HL-60 (cell line): ENCODE data around the gene NKIRAS2.

Experiments used
- DNase-seq, 2 experiments: peaks; one replicate each; pipeline ENCODE4 v3.0.0-alpha.2; 2010 to 2020; ENCODE audit warnings: low read depth in 1 of 2, low spot score in 1 of 2
- H3K27ac ChIP-seq: fragments of 250-450 bp; sonication (Bioruptor Pico); replicated peaks from 2 replicates; pipeline ENCODE4 v1.5.1; 2020; ENCODE audit warnings: mild to moderate bottlenecking, moderate library complexity
- H3K27me3 ChIP-seq: fragments of 250-450 bp; sonication (Bioruptor Pico); 2 replicates; pipeline ENCODE4 v1.5.1; 2021; ENCODE audit warnings: mild to moderate bottlenecking, moderate library complexity; ENCODE audit not compliant: insufficient read depth, poor library complexity, severe bottlenecking
- H3K4me3 ChIP-seq: replicated peaks from 2 replicates; pipeline ENCODE4 v1.5.1; 2011; ENCODE audit warnings: mild to moderate bottlenecking, control low read depth, low read length; ENCODE audit not compliant: insufficient read depth
- CTCF ChIP-seq: IDR thresholded peaks from one replicate; pipeline ENCODE4 v1.5.1; 2011; ENCODE audit warnings: low read length, control low read depth, inconsistent platforms; ENCODE audit not compliant: insufficient read depth
- GABPA ChIP-seq: IDR thresholded peaks from 2 replicates; pipeline ENCODE4 v1.6.1; 2012; ENCODE audit warnings: low read depth
- POLR2AphosphoS5 ChIP-seq: IDR thresholded peaks from 2 replicates; pipeline ENCODE4 v1.6.1; 2012; ENCODE audit warnings: low read depth
- REST ChIP-seq: IDR thresholded peaks from 2 replicates; pipeline ENCODE4 v1.6.1; 2012; ENCODE audit warnings: low read depth; ENCODE audit not compliant: insufficient replicate concordance
- SPI1 ChIP-seq: IDR thresholded peaks from 2 replicates; pipeline ENCODE4 v1.6.1; 2012; ENCODE audit warnings: low read depth, mild to moderate bottlenecking, borderline replicate concordance

Gene NKIRAS2

GRCh38 chr17:42039794-42040763 is 20.2 kb downstream of the NKIRAS2 start:
- no peak overlapping the region for H3K4me3 ChIP-seq
- DNase-seq = no peak
- H3K27me3 ChIP-seq = no peaks in the 10 kb centered on the region
- TF ChIP-seq SPI1 (no peak), POLR2AphosphoS5 (no peak), GABPA (no peak), CTCF (no peak), REST (no peak)
- H3K27ac ChIP-seq = no peak overlapping the region

GRCh38 chr17:42040818-42041217 is 20.9 kb downstream of the NKIRAS2 start:
- TF ChIP-seq GABPA (no peak), SPI1 (no peak), REST (no peak), POLR2AphosphoS5 (no peak)
- Histone ChIP-seq H3K27ac (no peak overlapping the region), H3K27me3 (no peaks in the 10 kb centered on the region), H3K4me3 (no peak overlapping the region)
- no peak for DNase-seq

GRCh38 chr17:42041619-42042018 is 21.7 kb downstream of the NKIRAS2 start:
- no peak for TF ChIP-seq CTCF
- peak; percentile 21 for TF ChIP-seq REST
- no peak for DNase-seq
- Histone ChIP-seq H3K27me3 (no peaks in the 10 kb centered on the region), H3K4me3 (no peak overlapping the region), H3K27ac (no peak overlapping the region)
